22Rv1 (cell line): ENCODE measurements around the gene DMD.

ENCODE experiments used
- H3K27ac ChIP-seq: fragments of 450-650 bp; 2 replicates; pipeline ENCODE4 v1.5.1; 2017
- ZFX ChIP-seq: fragments of 450-650 bp; IDR thresholded peaks from 2 replicates; pipeline ENCODE4 v1.6.1; 2017; ENCODE audit warnings: antibody characterized with exemption, borderline replicate concordance
- TF ChIP-seq, protein P1 (sequence below): fragments of 450-650 bp; IDR thresholded peaks from 2 replicates; pipeline ENCODE4 v1.5.1; 2017; ENCODE audit warnings: mild to moderate bottlenecking

The DMD gene

DNA sequence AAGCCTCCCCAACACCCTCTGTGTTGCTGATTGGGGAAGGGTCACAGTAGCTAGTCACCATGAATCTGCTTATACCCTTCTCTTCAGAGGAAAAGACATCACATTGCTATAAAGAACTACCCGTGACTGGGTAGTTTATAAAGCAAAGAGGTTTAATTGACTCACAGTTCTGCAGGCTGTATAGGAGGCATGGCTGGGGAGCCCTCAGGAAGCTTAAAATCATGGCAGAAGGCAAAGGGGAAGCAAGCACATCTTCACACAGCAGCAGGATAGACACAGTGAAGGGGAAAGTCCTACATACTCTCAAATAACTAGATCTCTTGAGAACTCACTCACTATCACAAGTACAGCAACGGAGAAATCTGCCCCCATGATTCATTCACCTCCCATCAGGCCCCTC, 1910.1 kb downstream of the DMD start:
- no peak for TF ChIP-seq ZFX
- TF ChIP-seq, protein P1, sequence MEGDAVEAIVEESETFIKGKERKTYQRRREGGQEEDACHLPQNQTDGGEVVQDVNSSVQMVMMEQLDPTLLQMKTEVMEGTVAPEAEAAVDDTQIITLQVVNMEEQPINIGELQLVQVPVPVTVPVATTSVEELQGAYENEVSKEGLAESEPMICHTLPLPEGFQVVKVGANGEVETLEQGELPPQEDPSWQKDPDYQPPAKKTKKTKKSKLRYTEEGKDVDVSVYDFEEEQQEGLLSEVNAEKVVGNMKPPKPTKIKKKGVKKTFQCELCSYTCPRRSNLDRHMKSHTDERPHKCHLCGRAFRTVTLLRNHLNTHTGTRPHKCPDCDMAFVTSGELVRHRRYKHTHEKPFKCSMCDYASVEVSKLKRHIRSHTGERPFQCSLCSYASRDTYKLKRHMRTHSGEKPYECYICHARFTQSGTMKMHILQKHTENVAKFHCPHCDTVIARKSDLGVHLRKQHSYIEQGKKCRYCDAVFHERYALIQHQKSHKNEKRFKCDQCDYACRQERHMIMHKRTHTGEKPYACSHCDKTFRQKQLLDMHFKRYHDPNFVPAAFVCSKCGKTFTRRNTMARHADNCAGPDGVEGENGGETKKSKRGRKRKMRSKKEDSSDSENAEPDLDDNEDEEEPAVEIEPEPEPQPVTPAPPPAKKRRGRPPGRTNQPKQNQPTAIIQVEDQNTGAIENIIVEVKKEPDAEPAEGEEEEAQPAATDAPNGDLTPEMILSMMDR = no peak
- H3K27ac ChIP-seq = no peak overlapping the region

DNA sequence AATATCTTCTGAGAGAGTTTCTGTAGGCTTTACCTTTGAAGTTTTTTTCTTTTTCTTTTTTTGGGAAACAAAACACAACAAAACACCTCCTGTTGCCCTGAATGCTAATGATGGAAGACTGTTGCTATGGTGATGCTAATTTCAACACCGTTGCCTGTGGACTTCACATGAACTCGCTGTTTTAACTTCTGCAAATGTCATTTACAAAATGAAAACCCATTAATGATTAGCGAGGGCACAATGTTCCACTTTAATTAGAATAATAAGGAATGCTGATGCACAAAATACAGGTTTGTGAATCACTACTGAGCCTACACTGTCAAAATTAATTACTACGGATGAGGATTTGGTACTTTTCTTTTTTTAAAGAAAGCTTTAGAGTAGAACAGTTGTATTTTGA, 1912.4 kb downstream of the DMD start:
- no peak for TF ChIP-seq ZFX
- TF ChIP-seq, protein P1 = no peak

DNA sequence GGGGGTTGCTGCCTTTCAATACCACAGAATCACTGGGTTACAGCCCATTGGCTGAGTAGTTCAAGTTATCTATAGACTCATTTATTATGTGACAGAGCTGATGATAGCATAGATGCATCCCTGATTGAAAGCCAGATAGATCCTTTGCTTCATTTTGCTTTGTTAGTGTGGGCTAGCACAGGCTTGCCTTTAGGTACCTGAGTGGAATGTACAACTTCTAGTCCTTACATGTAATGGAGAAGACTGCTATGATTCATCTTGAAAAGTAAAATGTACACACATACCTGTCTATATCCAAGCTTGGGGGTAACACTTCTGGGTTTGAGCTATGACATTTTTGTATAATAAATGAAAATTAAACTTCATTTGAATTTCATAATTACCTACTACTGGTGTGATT, 1913.5 kb downstream of the DMD start:
- TF ChIP-seq, protein P1 = no peak
- TF ChIP-seq ZFX = no peak

More for the DNA sequence above, 1912.4 kb downstream of the DMD start:
- no peak overlapping the region for H3K27ac ChIP-seq

DNA sequence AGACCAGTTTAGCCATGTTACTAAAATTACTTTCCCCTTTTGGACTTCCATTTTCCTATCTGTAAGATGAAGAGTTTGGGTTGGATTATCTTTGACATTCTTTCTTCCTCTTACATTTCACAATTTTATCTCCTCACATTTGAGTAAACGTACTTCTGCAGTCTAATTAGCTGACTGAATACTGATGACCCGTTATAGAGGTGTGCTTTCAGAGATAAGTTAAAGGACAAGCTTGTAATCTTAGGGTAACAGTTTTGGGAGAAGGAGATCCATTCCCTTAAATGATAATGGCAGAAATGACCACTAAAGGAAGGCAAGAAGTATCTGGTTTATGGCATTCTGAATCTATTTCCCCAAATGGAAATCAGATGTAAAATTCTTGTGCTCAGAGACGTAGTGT, 1916.9 kb downstream of the DMD start:
- H3K27ac ChIP-seq = no peak overlapping the region
- TF ChIP-seq ZFX = no peak
- TF ChIP-seq, protein P1 = no peak

More for the DNA sequence above, 1913.5 kb downstream of the DMD start:
- H3K27ac ChIP-seq = no peak overlapping the region

DNA sequence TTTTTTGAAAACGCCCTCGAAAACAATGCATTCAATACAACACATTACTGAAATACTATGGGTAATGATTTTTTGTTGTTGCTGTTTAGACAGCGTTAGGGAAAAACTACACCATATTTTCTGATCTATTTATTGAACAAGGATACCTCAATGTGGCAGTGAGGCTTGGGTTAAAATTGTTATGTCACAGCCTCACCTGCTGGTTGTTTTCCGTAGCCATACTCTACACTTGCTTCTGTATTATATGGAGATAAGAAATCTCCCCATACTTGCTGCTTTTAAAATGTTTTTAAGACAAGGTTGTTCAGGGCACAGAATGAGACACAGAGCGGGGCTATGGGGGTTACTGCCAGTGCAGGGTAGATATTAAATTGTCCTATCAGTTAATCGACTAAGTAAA, 1917.9 kb downstream of the DMD start:
- TF ChIP-seq, protein P1 = no peak
- TF ChIP-seq ZFX = no peak
- H3K27ac ChIP-seq = no peak overlapping the region

DNA sequence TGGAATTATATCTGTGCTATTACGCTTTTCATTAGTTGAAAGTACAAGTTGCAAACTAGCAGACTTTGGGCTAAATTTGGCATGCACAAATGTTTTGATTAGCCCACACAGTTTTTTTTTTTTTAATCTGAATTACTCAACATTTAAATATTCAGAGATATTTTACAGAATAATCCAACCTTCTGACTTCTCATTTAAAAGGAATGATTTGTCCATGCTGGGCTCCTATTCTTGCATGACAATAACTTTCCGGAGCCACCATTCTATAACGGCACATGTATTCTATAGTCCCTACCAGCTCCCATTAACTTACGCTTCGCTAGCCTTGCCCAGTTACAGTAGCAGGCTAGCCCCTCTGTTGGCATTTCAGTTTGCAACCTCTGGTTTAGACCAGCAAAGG, 1920.2 kb downstream of the DMD start:
- TF ChIP-seq ZFX = no peak
- TF ChIP-seq, protein P1 = no peak
- no peak overlapping the region for H3K27ac ChIP-seq

DNA sequence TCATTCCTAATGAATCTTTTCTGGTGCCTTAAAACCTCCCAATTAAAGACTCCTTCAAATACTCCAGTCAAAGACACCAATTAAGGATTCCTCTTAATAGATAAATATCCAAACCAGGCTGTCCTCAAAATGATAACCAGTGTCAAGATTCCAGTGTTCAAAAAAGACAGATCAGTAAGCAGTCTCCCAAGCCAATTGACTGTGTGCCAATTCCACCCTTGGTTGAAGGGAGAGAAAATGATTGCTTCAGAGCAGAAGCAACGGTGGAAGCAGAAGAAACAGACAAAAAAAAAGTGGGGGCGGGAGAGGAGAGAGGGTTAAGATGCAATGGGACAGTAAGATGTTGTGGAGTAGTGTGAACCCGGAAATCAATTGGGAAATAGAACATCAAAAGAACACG, 1923.5 kb downstream of the DMD start:
- TF ChIP-seq ZFX = no peak
- TF ChIP-seq, protein P1 = no peak
- no peak overlapping the region for H3K27ac ChIP-seq
